NCI-H2196 treated with DMSO at 0.1 percent for 48 hours (cell line): Measurements from ENCODE around the gene KRT12.

Source experiments
- DNase-seq: peaks from one replicate; lab custom pipeline; 2025; ENCODE audit not compliant: unreplicated experiment; lab: John Stamatoyannopoulos, UW

Gene KRT12

DNA sequence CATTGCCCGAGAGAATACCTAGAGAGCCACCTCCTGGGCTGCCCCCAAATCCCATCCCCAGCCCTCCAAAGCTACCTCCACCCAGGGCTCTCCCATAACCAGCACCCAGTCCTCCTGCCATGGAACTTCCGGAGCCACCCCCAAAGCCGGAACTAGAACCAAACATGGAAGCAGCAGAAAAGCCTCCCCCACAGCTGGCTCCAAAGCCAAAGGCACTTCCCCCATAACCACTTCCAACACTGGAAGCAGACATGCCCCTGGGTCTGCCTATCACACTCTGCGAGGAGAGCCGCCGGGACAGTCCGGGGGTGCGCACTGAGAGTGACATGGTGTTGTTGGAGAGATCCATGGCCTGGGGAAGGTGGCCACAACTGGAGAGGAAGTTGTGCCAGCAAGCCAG, at the start of gene KRT12:
KRT12 (minus strand) TSS at position 386 of the 400 bp plus-strand sequence; CDS start at position 349, 37 bp downstream.
- DNase-seq: no peak

DNA sequence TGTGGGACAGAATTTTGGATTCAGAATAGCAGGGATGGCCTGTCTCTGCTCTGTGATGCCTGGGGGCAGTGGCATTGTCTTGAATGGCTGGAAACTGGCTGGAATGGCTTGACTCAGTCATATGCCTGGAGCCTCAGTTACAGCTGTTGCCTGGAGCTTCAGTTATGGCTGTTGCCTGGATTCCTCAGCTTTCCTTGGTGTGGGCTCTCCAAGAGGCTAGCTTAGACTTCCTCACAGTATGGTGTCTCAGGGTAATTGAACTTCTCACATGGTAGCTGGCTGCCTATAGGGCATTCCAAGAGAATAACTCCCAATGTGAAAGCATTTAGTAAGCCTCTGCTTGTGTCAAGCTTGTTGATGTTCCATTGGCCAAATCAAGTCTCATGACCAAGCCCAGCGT, 49.3 kb upstream of the KRT12 start:
- DNase-seq: no peak

DNA sequence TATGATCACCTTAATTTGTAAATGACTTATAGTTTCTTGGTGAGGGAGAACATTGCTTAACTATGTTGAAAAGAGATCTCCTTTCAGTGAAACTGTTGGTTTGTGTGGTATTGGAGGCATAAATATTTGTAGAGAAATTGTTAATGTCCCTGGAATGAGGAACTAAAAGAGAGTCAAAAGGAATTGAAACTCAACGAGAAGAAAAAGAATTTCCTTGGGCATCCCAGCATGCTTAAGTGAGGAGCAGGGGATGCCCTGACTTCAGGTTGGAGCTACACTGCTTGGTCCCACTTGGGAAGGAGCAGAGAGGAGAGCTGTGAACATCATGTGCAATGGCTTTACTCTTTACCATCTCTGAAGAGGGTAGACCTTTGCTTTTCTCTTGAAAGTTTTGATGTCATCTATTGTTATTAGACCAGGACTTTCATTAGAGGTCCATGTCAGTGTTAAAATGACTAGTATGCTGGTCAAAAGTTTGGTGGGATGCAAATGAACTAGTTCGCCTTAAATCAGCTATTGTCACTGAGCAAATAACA, 48.8 kb upstream of the KRT12 start:
- DNase-seq: no peak

DNA sequence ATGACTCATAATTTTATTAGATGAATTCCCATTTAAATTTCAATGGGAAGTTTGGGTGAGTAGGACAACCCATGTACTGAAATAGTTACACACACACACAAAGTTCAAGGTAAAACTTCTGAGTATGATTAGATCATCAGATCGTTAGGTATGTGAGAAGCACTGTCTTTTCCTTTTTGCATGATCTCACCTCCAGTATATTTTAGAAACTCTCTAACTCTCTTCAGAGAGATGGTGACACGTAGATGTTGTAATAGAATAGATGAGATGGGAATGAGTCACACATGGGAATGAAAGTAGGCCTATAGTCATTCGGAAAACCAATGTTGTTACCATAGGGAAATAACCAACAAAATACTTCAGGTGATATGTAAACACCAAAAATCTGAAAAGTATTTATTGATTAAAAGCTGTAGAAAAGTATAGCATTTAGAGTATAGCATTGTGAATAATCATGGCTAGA, 48.2 kb upstream of the KRT12 start:
- DNase-seq: no peak

DNA sequence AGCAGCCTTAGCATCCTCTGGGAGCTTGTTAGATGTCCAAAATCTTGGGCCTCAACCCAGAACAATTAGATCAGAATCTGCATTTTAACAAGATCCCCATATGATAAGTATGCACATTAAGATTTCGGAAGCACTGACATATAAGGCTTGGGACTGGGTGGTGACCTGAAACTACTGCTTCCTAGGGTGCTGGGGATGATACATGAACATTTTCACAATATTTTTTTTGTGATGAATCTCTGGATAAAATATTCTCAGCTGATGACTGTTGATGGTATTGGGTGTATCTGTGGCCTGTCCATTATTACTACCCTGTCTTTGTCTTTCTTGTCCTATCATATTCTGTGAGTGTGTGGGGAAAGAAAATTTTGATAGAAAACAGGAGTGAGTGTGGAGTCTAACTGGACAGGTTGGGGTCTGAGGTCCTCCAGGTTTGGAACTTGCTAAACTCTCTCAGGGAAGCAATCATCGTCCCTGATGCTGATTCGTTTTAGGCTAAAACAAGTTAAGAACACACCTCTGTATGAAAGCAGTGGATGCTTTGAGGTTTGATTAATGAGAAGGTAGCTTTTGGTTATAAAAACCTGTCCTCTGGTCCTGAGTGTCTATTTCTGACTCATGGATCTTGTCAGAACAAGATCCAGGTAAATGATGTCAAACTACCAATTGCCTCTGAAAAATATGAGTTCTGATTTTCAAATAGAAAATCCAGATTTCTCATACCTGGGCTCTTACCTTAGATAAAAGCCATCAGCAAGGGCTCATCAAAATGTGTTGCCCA, 47.2 kb upstream of the KRT12 start:
- DNase-seq: no peak

- DNase-seq: no peak
Observed at GRCh38 chr17:40912486-40913210, 45.6 kb upstream of the KRT12 start.

GRCh38 chr17:40910441-40910841, 43.4 kb upstream of the KRT12 start:
- no peak for DNase-seq

- DNase-seq: no peak
Observed at GRCh38 chr17:40909755-40910154, 42.7 kb upstream of the KRT12 start.

GRCh38 chr17:40909351-40909750, 42.3 kb upstream of the KRT12 start:
- DNase-seq: peak; percentile 70

DNA sequence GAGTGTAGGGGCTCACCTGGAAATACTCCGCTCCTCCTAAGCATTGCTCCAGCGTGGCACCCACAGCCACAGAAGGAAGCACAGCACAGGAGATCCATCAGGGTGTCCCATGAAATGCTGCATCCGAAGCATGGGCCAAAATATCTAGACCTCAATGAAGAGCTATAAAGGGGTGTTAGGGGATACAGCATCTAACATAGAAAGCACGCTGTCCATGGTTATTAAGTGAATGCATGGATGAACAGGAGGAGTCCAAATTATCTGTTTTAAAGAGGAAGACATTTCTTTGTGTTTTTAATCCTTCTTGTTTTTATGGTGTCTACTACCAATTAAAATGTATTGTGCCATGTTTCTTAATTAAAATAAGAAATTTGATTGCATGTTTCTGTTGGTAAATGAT, 39.6 kb upstream of the KRT12 start:
- no peak for DNase-seq

DNA sequence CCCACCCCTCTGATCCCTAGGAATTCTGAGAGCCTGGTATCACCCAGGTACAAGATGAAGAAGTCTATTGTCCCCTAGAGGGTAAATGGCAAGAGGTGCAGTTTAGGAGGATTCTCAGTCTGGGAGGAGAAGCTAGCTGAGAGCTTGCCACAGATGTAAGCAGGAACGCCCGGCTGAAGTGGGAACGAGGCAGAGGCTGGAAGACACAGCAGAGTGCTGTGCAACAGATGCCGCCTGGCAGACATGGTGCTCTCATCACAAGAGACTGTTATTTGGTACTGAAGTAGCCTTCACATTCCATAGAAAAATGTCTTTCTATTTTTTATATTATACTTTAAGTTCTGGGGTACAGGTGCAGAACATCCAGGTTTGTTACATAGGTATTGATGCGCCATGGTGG, 38.3 kb upstream of the KRT12 start:
- no peak for DNase-seq

- DNase-seq: no peak
Observed at GRCh38 chr17:40903129-40903847, 36.3 kb upstream of the KRT12 start.

DNA sequence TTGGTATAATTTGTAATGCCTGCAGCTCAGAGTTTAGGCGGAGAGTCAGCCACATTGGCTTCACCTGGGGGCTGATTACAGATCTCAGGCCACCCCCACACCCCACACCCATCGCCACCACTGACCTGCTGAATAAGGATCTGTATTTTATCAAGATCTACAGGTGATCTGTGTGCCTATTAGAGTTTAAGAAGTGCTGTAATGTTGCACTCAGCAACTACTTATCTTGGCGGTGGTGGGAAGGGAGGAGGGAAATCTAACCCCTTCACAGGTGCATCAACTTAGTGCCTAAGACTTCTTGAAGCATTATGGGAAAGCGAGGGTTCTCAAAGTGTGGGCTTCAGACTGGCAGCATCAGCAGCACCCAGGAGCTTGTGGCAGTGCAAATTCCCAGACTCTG, 35.5 kb upstream of the KRT12 start:
- DNase-seq: no peak

DNA sequence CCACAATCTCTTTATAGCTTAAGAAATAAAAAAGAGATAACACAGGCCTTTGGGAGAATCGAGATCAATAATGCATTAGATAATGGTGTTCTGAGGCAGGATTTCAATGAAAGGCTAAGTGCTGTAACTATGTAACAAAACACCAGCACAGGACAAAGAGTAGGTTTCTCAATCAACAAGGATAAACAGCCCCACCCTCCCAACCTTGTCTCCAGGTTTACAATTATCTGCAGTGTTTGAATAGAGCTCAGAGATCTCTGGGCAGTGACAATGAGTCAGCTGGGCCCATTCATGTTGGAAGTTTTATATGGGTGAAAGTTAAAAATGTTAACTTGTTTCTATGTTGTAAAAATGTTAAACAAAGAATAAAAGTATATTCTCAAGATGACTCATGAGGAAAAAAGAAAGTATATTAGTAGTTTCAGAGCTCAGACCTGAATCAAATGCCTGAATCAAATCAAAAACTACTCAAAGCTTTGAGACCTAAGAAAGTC, 35.0 kb upstream of the KRT12 start:
- no peak for DNase-seq

DNA sequence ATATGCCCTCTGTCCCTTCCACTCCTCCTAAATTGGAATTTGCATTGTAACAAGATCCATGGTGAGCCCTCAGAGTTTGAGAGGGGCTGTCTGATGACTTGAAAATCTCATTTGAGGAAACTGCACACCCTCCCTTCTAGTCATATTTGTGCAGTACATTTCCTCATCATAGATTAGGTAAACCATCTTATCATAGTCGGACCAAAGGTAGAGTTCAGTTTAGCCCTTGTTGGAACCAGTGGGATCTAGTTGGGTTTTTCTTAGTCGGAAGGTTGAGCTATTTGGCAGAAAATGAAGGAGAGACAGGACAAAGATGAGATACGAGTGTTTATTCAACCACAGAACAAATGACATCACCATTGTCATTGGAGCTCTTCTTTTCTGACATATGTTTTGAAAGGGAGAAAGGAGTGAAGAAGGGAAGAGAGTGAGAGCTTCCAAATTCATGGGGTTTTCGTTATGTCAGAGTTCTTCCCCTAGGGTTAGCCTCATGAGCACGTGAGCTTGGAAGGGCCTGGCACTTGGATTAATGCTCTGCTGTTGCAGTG, 33.9 kb upstream of the KRT12 start:
- DNase-seq: no peak

DNA sequence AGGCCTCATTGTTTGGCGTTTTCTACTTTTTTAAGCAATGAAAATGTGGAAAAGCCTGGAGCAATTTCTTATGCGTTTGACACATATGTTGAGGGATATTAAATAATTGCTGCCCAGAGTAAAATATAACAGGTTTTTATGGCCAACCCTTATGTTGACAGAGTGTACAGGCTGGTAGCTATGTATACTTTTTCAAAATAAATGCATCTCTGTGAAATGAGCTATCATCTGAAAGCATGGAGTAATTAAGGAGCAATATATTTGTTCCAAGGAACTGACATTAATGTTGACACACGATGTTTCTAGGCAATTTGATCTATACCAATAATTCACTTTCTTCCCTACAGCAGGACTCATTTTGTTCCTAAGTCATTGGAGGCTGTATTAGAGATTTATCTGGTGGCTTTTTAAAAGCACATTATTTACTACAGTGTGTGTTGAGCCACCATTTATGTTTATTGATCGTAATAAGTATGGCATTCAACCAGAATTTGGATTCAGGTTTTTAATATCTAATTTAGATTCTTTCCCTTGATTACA, 30.0 kb upstream of the KRT12 start:
- DNase-seq: no peak

GRCh38 chr17:40895106-40895730, 28.2 kb upstream of the KRT12 start:
- DNase-seq: no peak

- no peak for DNase-seq
Observed at GRCh38 chr17:40888196-40888720, 21.2 kb upstream of the KRT12 start.

DNA sequence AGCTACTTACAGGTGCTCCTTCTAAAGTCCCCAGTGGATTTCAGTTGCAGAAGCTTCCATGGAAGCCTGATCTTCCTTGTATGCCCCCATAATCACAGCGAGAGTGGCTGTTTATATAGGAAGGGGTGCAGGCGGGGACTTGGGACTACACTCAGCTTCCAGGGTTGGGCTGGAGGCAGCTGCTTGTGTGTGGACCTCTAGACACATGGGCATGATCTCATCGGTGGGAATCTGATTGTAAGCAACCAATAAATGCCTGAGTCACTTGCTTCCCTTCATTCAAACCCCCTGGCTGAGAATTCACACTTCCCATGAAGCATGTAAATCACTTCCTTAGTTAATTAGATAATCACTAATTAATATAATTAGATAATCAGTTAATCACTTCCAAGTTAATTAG, 19.1 kb upstream of the KRT12 start:
- no peak for DNase-seq
